ENCODE measurements around the gene TMOD1. TPM values are rescaled to one million over a fixed set of nuclear protein-coding genes. Genes with fewer than 3 reads are reported as not detected.

The TMOD1 gene
- total and polyA plus RNA-seq, 10 of the 15 experiments (the other 5 are each of a cell fraction or from before 2014, with no cell fraction given): 4.0 to 44.1 (median 15.4) TPM

DNA sequence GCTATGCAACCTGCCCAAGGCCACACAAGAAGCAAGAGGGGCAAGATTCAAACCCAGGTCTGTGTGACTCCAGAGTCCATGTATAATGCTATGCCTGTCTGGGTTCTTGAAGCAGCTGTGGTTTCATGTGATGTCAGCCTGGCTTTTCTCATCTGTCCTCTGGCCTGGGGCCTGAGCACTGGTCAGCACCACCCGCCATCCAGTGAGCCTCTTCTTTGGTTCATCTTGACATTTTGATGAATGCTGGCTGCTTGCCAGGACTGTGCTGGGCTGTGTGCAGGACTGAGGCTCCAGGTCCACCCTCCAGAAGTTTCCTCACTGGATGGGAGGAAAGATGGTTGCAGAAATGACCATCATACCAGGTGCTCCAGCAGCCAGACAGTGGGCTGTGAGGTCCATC lies 70.2 kb downstream of the TMOD1 start:
- DNase-seq (ENCODE audit: low read depth, low spot score): no peak
- SMC1A ChIA-PET (ENCODE audit: uncharacterized antibody, unreplicated experiment): interaction anchor here (1.1 to 1.5 kb wide), 2 partner anchors 66 to 156 kb away, joined by 3 read pairs; no protein-coding TSS in a partner anchor

More for the DNA sequence above, 70.2 kb downstream of the TMOD1 start:
- ATAC-seq (no peak), FAIRE-seq (no peak)
- Histone ChIP-seq H3K27me3 (replicated peaks in 1 of 2; ENCODE audit: control insufficient read depth in 2 of 2, insufficient read depth in 2 of 2, low read length in 1 of 2) (no peaks in the 10 kb centered on the region), H3K4me1 (ENCODE audit: control insufficient read depth, insufficient read depth, low read length) (no peaks in the 10 kb centered on the region), H3K79me2 (ENCODE audit: control insufficient read depth, insufficient read depth, low read length) (no peaks in the 10 kb centered on the region), H3K27ac (ENCODE audit: control insufficient read depth, insufficient read depth) (no peak overlapping the region), H4K20me1 (ENCODE audit: control insufficient read depth, insufficient read depth) (no peaks in the 10 kb centered on the region), H3K4me2 (ENCODE audit: control insufficient read depth, insufficient read depth) (no peak overlapping the region), H3K4me3 (no peak overlapping the region), H3K9ac (ENCODE audit: control insufficient read depth, insufficient read depth, low read length) (no peak overlapping the region), H3K36me3 (ENCODE audit: control insufficient read depth in 2 of 2, insufficient read depth in 2 of 2, low read length in 1 of 2) (peaks cover 7 to 14% of the 10 kb centered on the region in 2 experiments; a peak in 3 of 4 replicates), H2AFZ (ENCODE audit: control insufficient read depth, low read depth, low read length) (no peak overlapping the region), H3K9me3 (replicated peaks; ENCODE audit: control insufficient read depth, insufficient read depth, low read length) (no peaks in the 10 kb centered on the region; the same call in 2 of the 3 replicates)
- in situ Hi-C loops (cut with MboI): no loop called here
- TF ChIP-seq BRCA1 (IDR thresholded peaks at IDR 0.05; ENCODE audit: low read depth, low read length): no peak
- TF ChIP-seq ZNF217 (IDR thresholded peaks at IDR 0.05): no peak
- no peak for TF ChIP-seq NR2C2 (IDR thresholded peaks at IDR 0.05; ENCODE audit: borderline replicate concordance, control insufficient read depth, insufficient read length, low read depth)
- TF ChIP-seq, protein P1, sequence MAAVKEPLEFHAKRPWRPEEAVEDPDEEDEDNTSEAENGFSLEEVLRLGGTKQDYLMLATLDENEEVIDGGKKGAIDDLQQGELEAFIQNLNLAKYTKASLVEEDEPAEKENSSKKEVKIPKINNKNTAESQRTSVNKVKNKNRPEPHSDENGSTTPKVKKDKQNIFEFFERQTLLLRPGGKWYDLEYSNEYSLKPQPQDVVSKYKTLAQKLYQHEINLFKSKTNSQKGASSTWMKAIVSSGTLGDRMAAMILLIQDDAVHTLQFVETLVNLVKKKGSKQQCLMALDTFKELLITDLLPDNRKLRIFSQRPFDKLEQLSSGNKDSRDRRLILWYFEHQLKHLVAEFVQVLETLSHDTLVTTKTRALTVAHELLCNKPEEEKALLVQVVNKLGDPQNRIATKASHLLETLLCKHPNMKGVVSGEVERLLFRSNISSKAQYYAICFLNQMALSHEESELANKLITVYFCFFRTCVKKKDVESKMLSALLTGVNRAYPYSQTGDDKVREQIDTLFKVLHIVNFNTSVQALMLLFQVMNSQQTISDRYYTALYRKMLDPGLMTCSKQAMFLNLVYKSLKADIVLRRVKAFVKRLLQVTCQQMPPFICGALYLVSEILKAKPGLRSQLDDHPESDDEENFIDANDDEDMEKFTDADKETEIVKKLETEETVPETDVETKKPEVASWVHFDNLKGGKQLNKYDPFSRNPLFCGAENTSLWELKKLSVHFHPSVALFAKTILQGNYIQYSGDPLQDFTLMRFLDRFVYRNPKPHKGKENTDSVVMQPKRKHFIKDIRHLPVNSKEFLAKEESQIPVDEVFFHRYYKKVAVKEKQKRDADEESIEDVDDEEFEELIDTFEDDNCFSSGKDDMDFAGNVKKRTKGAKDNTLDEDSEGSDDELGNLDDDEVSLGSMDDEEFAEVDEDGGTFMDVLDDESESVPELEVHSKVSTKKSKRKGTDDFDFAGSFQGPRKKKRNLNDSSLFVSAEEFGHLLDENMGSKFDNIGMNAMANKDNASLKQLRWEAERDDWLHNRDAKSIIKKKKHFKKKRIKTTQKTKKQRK (IDR thresholded peaks at IDR 0.05; ENCODE audit: low read depth, low read length): no peak
- TF ChIP-seq SUZ12 (IDR thresholded peaks at IDR 0.05; ENCODE audit: unreplicated experiment): no peak
- no peak for TF ChIP-seq MYB (IDR thresholded peaks at IDR 0.05; ENCODE audit: borderline replicate concordance, low read depth, low read length)
- no peak for TF ChIP-seq CHD4 (IDR thresholded peaks at IDR 0.05)
- no peak for TF ChIP-seq ETV6 (conservative IDR thresholded peaks at IDR 0.05 in 1 of 2, IDR thresholded peaks at IDR 0.05 in 1 of 2; ENCODE audit: borderline replicate concordance in 1 of 2, low read depth in 1 of 2)
- TF ChIP-seq ZBED1 (IDR thresholded peaks at IDR 0.05; ENCODE audit: borderline replicate concordance): no peak
- intact Hi-C loops (cut with micrococcal nuclease; ENCODE audit: unreplicated experiment): no loop called here
- ChIA-PET POLR2A (no interaction called here), RAD21 (ENCODE audit: unreplicated experiment) (no interaction called here), CTCF (interaction anchor here (1.2 kb wide), 1 partner anchor 101 kb away, joined by 3 read pairs; no protein-coding TSS in a partner anchor)
- 100% methylated on average over 1 of the region's 1 CpG for WGBS (ENCODE audit: insufficient coverage, insufficient replicate concordance, low lambda C conversion rate, missing lambda C conversion rate)
- BruUV-seq (replicated peaks): no TSS peak
